Measurements from ENCODE around the gene ZNRF1.
"Not testable (repeated sequence)": the region's sequence is repeated elsewhere in the genome, so short reads cannot be mapped to it uniquely, and the experiment has no call there.

Gene ZNRF1

GRCh38 chr16:74998481-74999218 is at the start of gene ZNRF1:
TSS of gene ZNRF1 (plus strand) at chr16:74999024. CDS start at chr16:74999672, 648 bp downstream.
- peak; percentile 87 for DNase-seq

- no peak for DNase-seq
These were observed 49.5 kb upstream of the ZNRF1 start for GRCh38 chr16:74949309-74949708.

- no peak for DNase-seq
These were observed 48.3 kb upstream of the ZNRF1 start for GRCh38 chr16:74950511-74950910.

GRCh38 chr16:74951206-74951605 is 47.6 kb upstream of the ZNRF1 start:
- DNase-seq, result no peak

GRCh38 chr16:74951681-74952080 is 47.1 kb upstream of the ZNRF1 start:
- no peak for DNase-seq

- DNase-seq, result no peak
These were observed 44.1 kb upstream of the ZNRF1 start for GRCh38 chr16:74954763-74955162.

- DNase-seq, result no peak
These were observed 25.5 kb upstream of the ZNRF1 start for GRCh38 chr16:74973304-74973703.

- no peak for DNase-seq
These were observed 23.2 kb upstream of the ZNRF1 start for GRCh38 chr16:74975591-74975990.

- DNase-seq, result no peak
These were observed 16.6 kb upstream of the ZNRF1 start for GRCh38 chr16:74982256-74982655.

GRCh38 chr16:74984194-74984528 is 14.7 kb upstream of the ZNRF1 start:
- no peak for DNase-seq

GRCh38 chr16:74984529-74985296 is 14.1 kb upstream of the ZNRF1 start, which contains the start of gene WDR59:
TSS of gene WDR59 (minus strand) at chr16:74985123. CDS start at chr16:74985017, 106 bp downstream.
- peak; percentile 99 for DNase-seq

- DNase-seq, result no peak
These were observed 11.7 kb upstream of the ZNRF1 start for GRCh38 chr16:74987027-74987681.

GRCh38 chr16:74989864-74990263 is 9.0 kb upstream of the ZNRF1 start:
- DNase-seq, result not testable (repeated sequence)

GRCh38 chr16:74990832-74991231 is 8.0 kb upstream of the ZNRF1 start:
- no peak for DNase-seq

GRCh38 chr16:74991268-74991592 is 7.6 kb upstream of the ZNRF1 start:
- no peak for DNase-seq

- no peak for DNase-seq
These were observed 7.0 kb upstream of the ZNRF1 start for GRCh38 chr16:74991593-74992403.

- DNase-seq, result no peak
These were observed 2.8 kb upstream of the ZNRF1 start for GRCh38 chr16:74995986-74996385.

- DNase-seq, result no peak
These were observed 1.8 kb upstream of the ZNRF1 start for GRCh38 chr16:74997042-74997491.

- peak; percentile 44 for DNase-seq
These were observed 390 bp downstream of the ZNRF1 start for GRCh38 chr16:74999219-74999608.

GRCh38 chr16:74999609-75000480 is 1.0 kb downstream of the ZNRF1 start:
- peak; percentile 73 for DNase-seq

- DNase-seq, result no peak
These were observed 1.8 kb downstream of the ZNRF1 start for GRCh38 chr16:75000481-75001081.

Data from CD4-positive, alpha-beta T cell treated with Interleukin-10 for 1 hour (primary cell).